HepG2 (cell line): ENCODE results near the gene RASA3. TPM values are rescaled to one million over a fixed set of nuclear protein-coding genes. Genes with fewer than 3 reads are reported as not detected.

Experiments
- ATAC-seq: fragments of 200-7000 bp; cut with Tn5 transposase; 3 replicates; pipeline ENCODE4 v1.9.1; 2020; ENCODE audit warnings: mild to moderate bottlenecking, moderate library complexity
- BruUV-seq: library from RNA; stranded (reverse); fragments of 400-500 nt; replicated peaks from 2 replicates; lab custom pipeline; 2021; lab: Mats Ljungman, UMichigan
- CTCF ChIA-PET: fragments of 300-600 bp; formaldehyde crosslinking; extraction: SDS; loops from one replicate; lab custom pipeline; 2021; ENCODE audit warnings: low total read pairs, inconsistent platforms, low intra/inter-chr PET ratio; lab: Yijun Ruan, JAX
- POLR2A ChIA-PET: fragments of 350-600 bp; sonication (Branson Sonifier 250); formaldehyde crosslinking; loops from one replicate; lab custom pipeline; 2020; ENCODE audit warnings: antibody characterized with exemption, inconsistent platforms; lab: Yijun Ruan, JAX
- DNase-seq: peaks from one replicate; pipeline ENCODE4 v3.0.0-alpha.2; 2015; ENCODE audit warnings: low spot score
- FAIRE-seq: peaks from 3 replicates; lab custom pipeline; 2011; peaks lifted over from hg19 to GRCh38; lab: Jason Lieb, UNC
- H2AFZ ChIP-seq: one replicate; pipeline ENCODE4 v1.6.1; 2011; ENCODE audit warnings: low read length, inconsistent platforms
- H3K27ac ChIP-seq: fragments of 300-600 bp; 3 replicates; pipeline ENCODE4 v1.8.0; 2011; ENCODE audit warnings: mixed run types, mild to moderate bottlenecking, mixed read lengths, low read length, inconsistent platforms; ENCODE audit not compliant: insufficient read depth; ENCODE audit errors: extremely low read length
- H3K27me3 ChIP-seq, 2 experiments: fragments of 200-600 bp in 1 of 2; 2 replicates in 1 of 2; 3 replicates in 1 of 2; pipeline versions ENCODE4 v1.6.0 to v1.8.0; 2011; ENCODE audit warnings: low read length in 2 of 2, mild to moderate bottlenecking in 2 of 2, moderate library complexity in 2 of 2, inconsistent platforms in 1 of 2; ENCODE audit not compliant: insufficient read depth in 2 of 2, control insufficient read depth in 1 of 2
- H3K36me3 ChIP-seq, 2 experiments: fragments of 200-600 bp in 1 of 2; replicated peaks in 1 of 2; 2 replicates in 1 of 2; 3 replicates in 1 of 2; pipeline versions ENCODE4 v1.5.1 to v1.8.0; 2011; ENCODE audit warnings: low read length in 2 of 2, inconsistent platforms in 1 of 2; ENCODE audit not compliant: insufficient read depth in 2 of 2, control insufficient read depth in 1 of 2
- H3K4me1 ChIP-seq: 2 replicates; pipeline ENCODE4 v1.5.1; 2012; ENCODE audit warnings: low read length, inconsistent platforms; ENCODE audit not compliant: insufficient read depth
- H3K4me2 ChIP-seq: 2 replicates; pipeline ENCODE4 v1.6.0; 2011; ENCODE audit warnings: low read depth, low read length, inconsistent platforms
- H3K4me3 ChIP-seq, 3 experiments: fragments of 200-600 bp in 1 of 3; sonication (generic), shearing (Covaris generic) in 1 of 3; replicated peaks in 1 of 3; 2 replicates each; pipeline ENCODE4 v1.5.1; 2011 to 2016; ENCODE audit warnings: low read length in 3 of 3, inconsistent platforms in 2 of 3, low read depth in 2 of 3, mild to moderate bottlenecking in 2 of 3, control low read depth in 1 of 3, mixed read lengths in 1 of 3; ENCODE audit not compliant: insufficient read depth in 1 of 3
- H3K79me2 ChIP-seq: one replicate; pipeline ENCODE4 v1.6.1; 2011; ENCODE audit warnings: low read length, inconsistent platforms; ENCODE audit not compliant: insufficient read depth
- H3K9ac ChIP-seq: 2 replicates; pipeline ENCODE4 v1.6.0; 2011; ENCODE audit warnings: mild to moderate bottlenecking, low read depth, low read length, inconsistent platforms; ENCODE audit not compliant: insufficient read depth
- H3K9me3 ChIP-seq: 2 replicates; pipeline ENCODE4 v1.5.1; 2012; ENCODE audit warnings: mild to moderate bottlenecking, low read length
- H4K20me1 ChIP-seq: 2 replicates; pipeline ENCODE4 v1.6.0; 2011; ENCODE audit warnings: inconsistent platforms, mild to moderate bottlenecking, low read length, moderate library complexity; ENCODE audit not compliant: insufficient read depth
- AHR ChIP-seq: IDR thresholded peaks from 2 replicates; pipeline ENCODE4 v1.6.1; 2018; ENCODE audit warnings: missing genetic modification reagents, missing compliant biosample characterization
- HNRNPL ChIP-seq: fragments of 200-400 bp; formaldehyde crosslinking; IDR thresholded peaks from 2 replicates; pipeline ENCODE4 v1.6.1; 2017; ENCODE audit warnings: mild to moderate bottlenecking, low read depth, low read length
- KDM1A ChIP-seq: IDR thresholded peaks from 2 replicates; pipeline ENCODE4 v1.6.1; 2016; ENCODE audit warnings: missing compliant biosample characterization
- MAFF ChIP-seq: IDR thresholded peaks from 2 replicates; pipeline ENCODE4 v1.6.1; 2011; ENCODE audit warnings: low read depth, low read length, improper control_type of control experiment
- SMC3 ChIP-seq: IDR thresholded peaks from 2 replicates; pipeline ENCODE4 v1.6.1; 2011; ENCODE audit warnings: low read length, improper control_type of control experiment
- ZBTB38 ChIP-seq: sonication (generic); formaldehyde crosslinking; IDR thresholded peaks from 2 replicates; pipeline ENCODE4 v1.5.1; 2020; ENCODE audit warnings: mild to moderate bottlenecking, missing genetic modification reagents
- ZNF446 ChIP-seq: sonication (generic); formaldehyde crosslinking; IDR thresholded peaks from 2 replicates; pipeline ENCODE4 v1.5.0; 2020; ENCODE audit warnings: mild to moderate bottlenecking, missing genetic modification reagents
- WGBS: methylation state at CpG from one replicate; pipeline ENCODE4 v1.1.6; 2017; ENCODE audit warnings: low lambda C conversion rate; 5-methylcytosine and 5-hydroxymethylcytosine counted together
- in situ Hi-C: cut with HindIII; loops from 2 replicates; pipeline ENCODE4 v1.10.0; 2017; ENCODE audit warnings: low pct_unique_long_range_greater_than_20kb; ENCODE audit not compliant: extremely low pct_ligation_motif_present
- intact Hi-C: fragments of 100-400 bp; cut with micrococcal nuclease; formaldehyde crosslinking; loops from one replicate; pipeline ENCODE4 v1.10.0; 2022; ENCODE audit not compliant: unreplicated experiment
- polyA plus RNA-seq, 8 experiments: library from polyadenylated mRNA; depleted of rRNA in 3 of 8; stranded (reverse) in 7 of 8; unstranded in 1 of 8; fragments of >200 nt; fragmentation: Illumina TruSeq in 4 of 8; extraction: Trizol in 4 of 8; gene quantifications; 2 replicates each; pipeline versions ENCODE4 v1.2.1 to v1.2.3, GENCODE V29; 2011 to 2016; ENCODE audit warnings: low read depth in 4 of 8, missing spikeins in 1 of 8, mixed read lengths in 1 of 8; ENCODE audit not compliant: insufficient read depth in 1 of 8
- total RNA-seq, 5 experiments: library from RNA; depleted of rRNA; stranded (reverse); fragments of >200 nt; fragmentation: Illumina TruSeq; extraction: Trizol; gene quantifications; 2 replicates each; pipeline ENCODE4 v1.2.3, GENCODE V29; 2016; ENCODE audit warnings: low read depth in 1 of 5
- TF ChIP-seq, protein P1 (sequence below): sonication (generic); formaldehyde crosslinking; IDR thresholded peaks from 2 replicates; pipeline ENCODE4 v1.5.0; 2020; ENCODE audit warnings: missing genetic modification reagents
- TF ChIP-seq, protein P2 (sequence below): sonication (generic); formaldehyde crosslinking; IDR thresholded peaks from 2 replicates; pipeline ENCODE4 v1.9.0; 2022; ENCODE audit warnings: low read depth, missing genetic modification reagents
- TF ChIP-seq, protein P3 (sequence below): sonication (generic); formaldehyde crosslinking; IDR thresholded peaks from 2 replicates; pipeline ENCODE4 v1.8.1; 2023; ENCODE audit warnings: missing genetic modification reagents, inconsistent platforms, borderline replicate concordance
- TF ChIP-seq, protein P4 (sequence below): sonication (generic); formaldehyde crosslinking; IDR thresholded peaks from 2 replicates; pipeline ENCODE4 v1.4.0; 2020; ENCODE audit warnings: missing genetic modification reagents
- TF ChIP-seq, protein P5 (sequence below): sonication (generic); formaldehyde crosslinking; IDR thresholded peaks from 2 replicates; pipeline ENCODE4 v1.4.0; 2020; ENCODE audit warnings: missing genetic modification reagents

RASA3 gene
- total and polyA plus RNA-seq, 2 of the 13 experiments (the other 11 are each of a cell fraction or from before 2014, with no cell fraction given), result 0.05 TPM; not detected in 1

DNA sequence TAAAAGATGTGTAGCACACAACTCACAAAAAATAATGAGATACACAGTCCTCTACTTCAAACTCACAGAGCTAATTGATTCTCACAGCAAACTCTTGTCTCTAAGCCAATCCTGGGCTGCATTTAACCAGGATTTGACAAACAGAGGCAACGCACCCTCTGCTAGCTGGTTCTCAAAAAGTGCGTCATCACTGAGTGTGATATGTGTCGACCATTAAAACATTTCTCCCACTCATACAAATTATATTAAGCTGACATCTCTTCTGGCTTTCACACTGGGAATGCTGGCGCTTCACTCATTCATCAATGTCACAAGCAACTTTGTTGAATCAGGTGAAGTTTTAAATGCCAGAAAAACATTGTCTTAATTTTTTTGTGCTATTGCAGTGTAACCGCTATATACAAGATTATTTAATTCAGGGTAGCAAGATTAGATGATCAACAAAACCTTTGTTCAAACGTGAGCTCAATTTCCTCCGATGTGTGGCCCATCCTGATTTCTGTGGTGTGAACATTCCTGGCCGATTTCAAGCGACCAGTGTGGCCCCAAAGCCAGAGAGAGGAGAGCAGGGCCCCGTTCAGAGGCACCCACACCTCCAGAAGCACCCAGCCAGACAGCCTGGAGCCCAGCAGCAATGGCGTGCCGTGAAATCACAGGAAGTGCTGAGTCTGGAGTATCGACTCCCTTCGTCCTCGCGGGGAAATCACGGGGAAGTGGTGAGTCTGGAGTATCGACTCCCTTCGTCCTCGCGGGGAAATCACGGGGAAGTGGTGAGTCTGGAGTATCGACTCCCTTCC lies 49.4 kb downstream of the RASA3 start:
- Histone ChIP-seq H3K79me2 (no peaks in the 10 kb centered on the region), H3K27ac (no peak overlapping the region), H3K9me3 (no peaks in the 10 kb centered on the region), H3K27me3 (peaks cover 4 to 45% of the 10 kb centered on the region in 2 experiments; a peak in 3 of 5 replicates), H2AFZ (no peak overlapping the region), H3K4me3 (no peak overlapping the region), H3K9ac (no peak overlapping the region), H4K20me1 (no peaks in the 10 kb centered on the region)
- CTCF ChIA-PET, result no interaction called here
- BruUV-seq, result no TSS peak
- in situ Hi-C loops, result no loop called here
- 41% methylated on average over 17 of the region's 23 CpGs for WGBS
- DNase-seq (no peak), FAIRE-seq (no peak)
- intact Hi-C loops, result no loop called here
- POLR2A ChIA-PET, result no interaction called here
- TF ChIP-seq MAFF, result no peak
- TF ChIP-seq, protein P1, sequence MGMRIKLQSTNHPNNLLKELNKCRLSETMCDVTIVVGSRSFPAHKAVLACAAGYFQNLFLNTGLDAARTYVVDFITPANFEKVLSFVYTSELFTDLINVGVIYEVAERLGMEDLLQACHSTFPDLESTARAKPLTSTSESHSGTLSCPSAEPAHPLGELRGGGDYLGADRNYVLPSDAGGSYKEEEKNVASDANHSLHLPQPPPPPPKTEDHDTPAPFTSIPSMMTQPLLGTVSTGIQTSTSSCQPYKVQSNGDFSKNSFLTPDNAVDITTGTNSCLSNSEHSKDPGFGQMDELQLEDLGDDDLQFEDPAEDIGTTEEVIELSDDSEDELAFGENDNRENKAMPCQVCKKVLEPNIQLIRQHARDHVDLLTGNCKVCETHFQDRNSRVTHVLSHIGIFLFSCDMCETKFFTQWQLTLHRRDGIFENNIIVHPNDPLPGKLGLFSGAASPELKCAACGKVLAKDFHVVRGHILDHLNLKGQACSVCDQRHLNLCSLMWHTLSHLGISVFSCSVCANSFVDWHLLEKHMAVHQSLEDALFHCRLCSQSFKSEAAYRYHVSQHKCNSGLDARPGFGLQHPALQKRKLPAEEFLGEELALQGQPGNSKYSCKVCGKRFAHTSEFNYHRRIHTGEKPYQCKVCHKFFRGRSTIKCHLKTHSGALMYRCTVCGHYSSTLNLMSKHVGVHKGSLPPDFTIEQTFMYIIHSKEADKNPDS (CRISPR knock-in tag), result no peak
- TF ChIP-seq ZNF446 (CRISPR knock-in tag), result no peak
- no peak for TF ChIP-seq ZBTB38
- TF ChIP-seq, protein P2, sequence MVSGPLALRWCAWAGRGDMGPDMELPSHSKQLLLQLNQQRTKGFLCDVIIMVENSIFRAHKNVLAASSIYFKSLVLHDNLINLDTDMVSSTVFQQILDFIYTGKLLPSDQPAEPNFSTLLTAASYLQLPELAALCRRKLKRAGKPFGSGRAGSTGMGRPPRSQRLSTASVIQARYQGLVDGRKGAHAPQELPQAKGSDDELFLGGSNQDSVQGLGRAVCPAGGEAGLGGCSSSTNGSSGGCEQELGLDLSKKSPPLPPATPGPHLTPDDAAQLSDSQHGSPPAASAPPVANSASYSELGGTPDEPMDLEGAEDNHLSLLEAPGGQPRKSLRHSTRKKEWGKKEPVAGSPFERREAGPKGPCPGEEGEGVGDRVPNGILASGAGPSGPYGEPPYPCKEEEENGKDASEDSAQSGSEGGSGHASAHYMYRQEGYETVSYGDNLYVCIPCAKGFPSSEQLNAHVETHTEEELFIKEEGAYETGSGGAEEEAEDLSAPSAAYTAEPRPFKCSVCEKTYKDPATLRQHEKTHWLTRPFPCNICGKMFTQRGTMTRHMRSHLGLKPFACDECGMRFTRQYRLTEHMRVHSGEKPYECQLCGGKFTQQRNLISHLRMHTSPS, result no peak
- TF ChIP-seq SMC3, result no peak
- TF ChIP-seq AHR (CRISPR knock-in tag), result no peak
- TF ChIP-seq, protein P3, sequence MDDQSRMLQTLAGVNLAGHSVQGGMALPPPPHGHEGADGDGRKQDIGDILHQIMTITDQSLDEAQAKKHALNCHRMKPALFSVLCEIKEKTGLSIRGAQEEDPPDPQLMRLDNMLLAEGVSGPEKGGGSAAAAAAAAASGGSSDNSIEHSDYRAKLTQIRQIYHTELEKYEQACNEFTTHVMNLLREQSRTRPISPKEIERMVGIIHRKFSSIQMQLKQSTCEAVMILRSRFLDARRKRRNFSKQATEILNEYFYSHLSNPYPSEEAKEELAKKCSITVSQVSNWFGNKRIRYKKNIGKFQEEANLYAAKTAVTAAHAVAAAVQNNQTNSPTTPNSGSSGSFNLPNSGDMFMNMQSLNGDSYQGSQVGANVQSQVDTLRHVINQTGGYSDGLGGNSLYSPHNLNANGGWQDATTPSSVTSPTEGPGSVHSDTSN (CRISPR knock-in tag), result no peak
- TF ChIP-seq, protein P4, sequence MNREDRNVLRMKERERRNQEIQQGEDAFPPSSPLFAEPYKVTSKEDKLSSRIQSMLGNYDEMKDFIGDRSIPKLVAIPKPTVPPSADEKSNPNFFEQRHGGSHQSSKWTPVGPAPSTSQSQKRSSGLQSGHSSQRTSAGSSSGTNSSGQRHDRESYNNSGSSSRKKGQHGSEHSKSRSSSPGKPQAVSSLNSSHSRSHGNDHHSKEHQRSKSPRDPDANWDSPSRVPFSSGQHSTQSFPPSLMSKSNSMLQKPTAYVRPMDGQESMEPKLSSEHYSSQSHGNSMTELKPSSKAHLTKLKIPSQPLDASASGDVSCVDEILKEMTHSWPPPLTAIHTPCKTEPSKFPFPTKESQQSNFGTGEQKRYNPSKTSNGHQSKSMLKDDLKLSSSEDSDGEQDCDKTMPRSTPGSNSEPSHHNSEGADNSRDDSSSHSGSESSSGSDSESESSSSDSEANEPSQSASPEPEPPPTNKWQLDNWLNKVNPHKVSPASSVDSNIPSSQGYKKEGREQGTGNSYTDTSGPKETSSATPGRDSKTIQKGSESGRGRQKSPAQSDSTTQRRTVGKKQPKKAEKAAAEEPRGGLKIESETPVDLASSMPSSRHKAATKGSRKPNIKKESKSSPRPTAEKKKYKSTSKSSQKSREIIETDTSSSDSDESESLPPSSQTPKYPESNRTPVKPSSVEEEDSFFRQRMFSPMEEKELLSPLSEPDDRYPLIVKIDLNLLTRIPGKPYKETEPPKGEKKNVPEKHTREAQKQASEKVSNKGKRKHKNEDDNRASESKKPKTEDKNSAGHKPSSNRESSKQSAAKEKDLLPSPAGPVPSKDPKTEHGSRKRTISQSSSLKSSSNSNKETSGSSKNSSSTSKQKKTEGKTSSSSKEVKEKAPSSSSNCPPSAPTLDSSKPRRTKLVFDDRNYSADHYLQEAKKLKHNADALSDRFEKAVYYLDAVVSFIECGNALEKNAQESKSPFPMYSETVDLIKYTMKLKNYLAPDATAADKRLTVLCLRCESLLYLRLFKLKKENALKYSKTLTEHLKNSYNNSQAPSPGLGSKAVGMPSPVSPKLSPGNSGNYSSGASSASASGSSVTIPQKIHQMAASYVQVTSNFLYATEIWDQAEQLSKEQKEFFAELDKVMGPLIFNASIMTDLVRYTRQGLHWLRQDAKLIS, result no peak
- no peak for TF ChIP-seq HNRNPL
- no peak for TF ChIP-seq KDM1A (CRISPR knock-in tag)
- TF ChIP-seq, protein P5, sequence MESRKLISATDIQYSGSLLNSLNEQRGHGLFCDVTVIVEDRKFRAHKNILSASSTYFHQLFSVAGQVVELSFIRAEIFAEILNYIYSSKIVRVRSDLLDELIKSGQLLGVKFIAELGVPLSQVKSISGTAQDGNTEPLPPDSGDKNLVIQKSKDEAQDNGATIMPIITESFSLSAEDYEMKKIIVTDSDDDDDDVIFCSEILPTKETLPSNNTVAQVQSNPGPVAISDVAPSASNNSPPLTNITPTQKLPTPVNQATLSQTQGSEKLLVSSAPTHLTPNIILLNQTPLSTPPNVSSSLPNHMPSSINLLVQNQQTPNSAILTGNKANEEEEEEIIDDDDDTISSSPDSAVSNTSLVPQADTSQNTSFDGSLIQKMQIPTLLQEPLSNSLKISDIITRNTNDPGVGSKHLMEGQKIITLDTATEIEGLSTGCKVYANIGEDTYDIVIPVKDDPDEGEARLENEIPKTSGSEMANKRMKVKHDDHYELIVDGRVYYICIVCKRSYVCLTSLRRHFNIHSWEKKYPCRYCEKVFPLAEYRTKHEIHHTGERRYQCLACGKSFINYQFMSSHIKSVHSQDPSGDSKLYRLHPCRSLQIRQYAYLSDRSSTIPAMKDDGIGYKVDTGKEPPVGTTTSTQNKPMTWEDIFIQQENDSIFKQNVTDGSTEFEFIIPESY (CRISPR knock-in tag), result no peak
- TF ChIP-seq, all 625 proteins: peak for 0
- no peak overlapping the region for H3K4me2 ChIP-seq
- no peak for ATAC-seq
- H3K4me1 ChIP-seq, result no peaks in the 10 kb centered on the region
- no peaks in the 10 kb centered on the region for H3K36me3 ChIP-seq
